GM20431 (cell line): ENCODE measurements around the gene WDR64.

Source experiments
- in situ Hi-C: fragments of 300-500 bp; cut with MseI, MboI; formaldehyde crosslinking; loops from one replicate; pipeline ENCODE4 v1.15.0; 2020; ENCODE audit warnings: low sequenced_read_pairs; ENCODE audit not compliant: unreplicated experiment

Gene WDR64

GRCh38 chr1:241627453-241628259 lies 24.4 kb upstream of the WDR64 start:
- in situ Hi-C loops, result no loop called here

- in situ Hi-C loops, result no loop called here
Measured at GRCh38 chr1:241630005-241630404, 22.1 kb upstream of the WDR64 start.

- in situ Hi-C loops, result no loop called here
Measured at GRCh38 chr1:241630476-241630875, 21.6 kb upstream of the WDR64 start.

- in situ Hi-C loops, result no loop called here
Measured at GRCh38 chr1:241630899-241631298, 21.2 kb upstream of the WDR64 start.

- in situ Hi-C loops, result no loop called here
Measured at GRCh38 chr1:241631674-241632073, 20.4 kb upstream of the WDR64 start.

GRCh38 chr1:241632987-241633386 lies 19.1 kb upstream of the WDR64 start:
- in situ Hi-C loops, result no loop called here

GRCh38 chr1:241635556-241636152 lies 16.4 kb upstream of the WDR64 start:
- in situ Hi-C loops, result no loop called here

- in situ Hi-C loops, result no loop called here
Measured at GRCh38 chr1:241636291-241636690, 15.8 kb upstream of the WDR64 start.

GRCh38 chr1:241637046-241637590 lies 15.0 kb upstream of the WDR64 start:
- in situ Hi-C loops, result no loop called here

- in situ Hi-C loops, result no loop called here
Measured at GRCh38 chr1:241637604-241638003, 14.5 kb upstream of the WDR64 start.

- in situ Hi-C loops, result no loop called here
Measured at GRCh38 chr1:241638099-241638682, 13.9 kb upstream of the WDR64 start.

- in situ Hi-C loops, result no loop called here
Measured at GRCh38 chr1:241638909-241639622, 13.0 kb upstream of the WDR64 start.

GRCh38 chr1:241639623-241640148 lies 12.4 kb upstream of the WDR64 start:
- in situ Hi-C loops, result no loop called here

GRCh38 chr1:241640149-241640866 lies 11.8 kb upstream of the WDR64 start, which contains the start of the genes CHML and OPN3:
Gene CHML, minus strand, starts transcription at chr1:241640369. Its CDS starts 4,603 bp downstream, at chr1:241635766.
Gene OPN3, minus strand, starts transcription at chr1:241640369. Its CDS starts 115 bp downstream, at chr1:241640254.
- in situ Hi-C loops, result no loop called here

- in situ Hi-C loops, result no loop called here
Measured at GRCh38 chr1:241640867-241641622, 11.0 kb upstream of the WDR64 start.

- in situ Hi-C loops, result no loop called here
Measured at GRCh38 chr1:241641773-241642592, 10.1 kb upstream of the WDR64 start.

- in situ Hi-C loops, result no loop called here
Measured at GRCh38 chr1:241642593-241642944, 9.5 kb upstream of the WDR64 start.

- in situ Hi-C loops, result no loop called here
Measured at GRCh38 chr1:241644259-241644658, 7.8 kb upstream of the WDR64 start.
